ENCODE data around the gene TMPRSS11B.
A peak's percentile ranks its signal among the peaks of the same experiment; 100 is the strongest.
"Not testable (repeated sequence)": the region's sequence is repeated elsewhere in the genome, so short reads cannot be mapped to it uniquely, and the experiment has no call there.

Gene TMPRSS11B

GRCh38 chr4:68245594-68245993 lies at the start of gene TMPRSS11B:
Gene TMPRSS11B (minus strand): TSS chr4:68245694. CDS start chr4:68245558, 136 bp downstream.
- no peak for DNase-seq (ENCODE audit: low read depth in 2 of 2)

- DNase-seq (ENCODE audit: low read depth in 2 of 2) = no peak
Measured at GRCh38 chr4:68291256-68291655, 45.8 kb upstream of the TMPRSS11B start.

- no peak for DNase-seq (ENCODE audit: low read depth in 2 of 2)
Measured at GRCh38 chr4:68288393-68288740, 42.9 kb upstream of the TMPRSS11B start.

- no peak for DNase-seq (ENCODE audit: low read depth in 2 of 2)
Measured at GRCh38 chr4:68287704-68288392, 42.4 kb upstream of the TMPRSS11B start.

GRCh38 chr4:68283714-68284113 lies 38.2 kb upstream of the TMPRSS11B start:
- no peak for DNase-seq (ENCODE audit: low read depth in 2 of 2)

- DNase-seq (ENCODE audit: low read depth in 2 of 2) = no peak
Measured at GRCh38 chr4:68283095-68283494, 37.6 kb upstream of the TMPRSS11B start.

GRCh38 chr4:68281796-68282740 lies 36.6 kb upstream of the TMPRSS11B start:
- not testable (repeated sequence) for DNase-seq (ENCODE audit: low read depth in 2 of 2)

GRCh38 chr4:68278029-68278428 lies 32.5 kb upstream of the TMPRSS11B start:
- DNase-seq (ENCODE audit: low read depth in 2 of 2) = no peak

- no peak for DNase-seq (ENCODE audit: low read depth in 2 of 2)
Measured at GRCh38 chr4:68277627-68278026, 32.1 kb upstream of the TMPRSS11B start.

GRCh38 chr4:68272860-68273259 lies 27.4 kb upstream of the TMPRSS11B start:
- DNase-seq (ENCODE audit: low read depth in 2 of 2) = no peak

GRCh38 chr4:68272380-68272779 lies 26.9 kb upstream of the TMPRSS11B start:
- DNase-seq (ENCODE audit: low read depth in 2 of 2) = no peak

GRCh38 chr4:68271851-68272357 lies 26.4 kb upstream of the TMPRSS11B start:
- peak; percentile 14 to 19 for DNase-seq (ENCODE audit: low read depth in 2 of 2)

- DNase-seq (ENCODE audit: low read depth in 2 of 2) = peak in 1 of 2 experiments; percentile 1
Measured at GRCh38 chr4:68267433-68267944, 22.0 kb upstream of the TMPRSS11B start.

GRCh38 chr4:68264875-68265565 lies 19.5 kb upstream of the TMPRSS11B start:
- no peak for DNase-seq (ENCODE audit: low read depth in 2 of 2)

GRCh38 chr4:68259191-68259590 lies 13.7 kb upstream of the TMPRSS11B start:
- DNase-seq (ENCODE audit: low read depth in 2 of 2) = no peak

GRCh38 chr4:68257719-68258118 lies 12.2 kb upstream of the TMPRSS11B start:
- no peak for DNase-seq (ENCODE audit: low read depth in 2 of 2)

GRCh38 chr4:68256284-68256683 lies 10.8 kb upstream of the TMPRSS11B start:
- no peak for DNase-seq (ENCODE audit: low read depth in 2 of 2)

GRCh38 chr4:68250151-68250930 lies 4.8 kb upstream of the TMPRSS11B start:
- DNase-seq (ENCODE audit: low read depth in 2 of 2) = no peak

- no peak for DNase-seq (ENCODE audit: low read depth in 2 of 2)
Measured at GRCh38 chr4:68249434-68249833, 3.9 kb upstream of the TMPRSS11B start.

GRCh38 chr4:68240620-68241019 lies 4.9 kb downstream of the TMPRSS11B start:
- no peak for DNase-seq (ENCODE audit: low read depth in 2 of 2)

GRCh38 chr4:68228568-68228967 lies 16.9 kb downstream of the TMPRSS11B start:
- DNase-seq (ENCODE audit: low read depth in 2 of 2) = no peak
